Stimulated activated naive B cell treated with anti-CD40 and anti-IgM and Interleukin-4, amounts not matched to agents 10 μg/mL and 1 μg/mL and 100 μg/mL, for 72 hours (primary cell): ENCODE measurements around the gene ELK4.

Source experiments
- ATAC-seq, 2 donors: fragments of 150-1000 bp; cut with Tn5 transposase; replicated peaks; 2 replicates each; pipeline ENCODE4 v1.10.0; 2021; ENCODE audit warnings: moderate library complexity in 1 of 2
- DNase-seq: peaks from one replicate; pipeline ENCODE4 v3.0.0; 2021
- H3K27ac Mint-ChIP-seq: one replicate; pipeline ENCODE4 v1.8.0; 2022; ENCODE audit warnings: mild to moderate bottlenecking, mixed read lengths
- H3K27me3 Mint-ChIP-seq, 2 donors: one replicate each; pipeline ENCODE4 v1.8.0; 2022; ENCODE audit warnings: mixed read lengths in 2 of 2
- H3K36me3 Mint-ChIP-seq, 2 donors: one replicate each; pipeline ENCODE4 v1.8.0; 2022; ENCODE audit warnings: mixed read lengths in 2 of 2, mild to moderate bottlenecking in 1 of 2
- H3K4me1 Mint-ChIP-seq, 2 donors: one replicate each; pipeline ENCODE4 v1.8.0; 2022; ENCODE audit warnings: mixed read lengths in 2 of 2, mild to moderate bottlenecking in 1 of 2
- H3K4me3 Mint-ChIP-seq, 2 donors: one replicate each; pipeline ENCODE4 v1.8.0; 2022; ENCODE audit warnings: mild to moderate bottlenecking in 2 of 2, mixed read lengths in 2 of 2, moderate library complexity in 1 of 2
- H3K9me3 Mint-ChIP-seq, 2 donors: one replicate each; pipeline ENCODE4 v1.8.0; 2022; ENCODE audit warnings: mixed read lengths in 2 of 2, mild to moderate bottlenecking in 1 of 2

The ELK4 gene

DNA sequence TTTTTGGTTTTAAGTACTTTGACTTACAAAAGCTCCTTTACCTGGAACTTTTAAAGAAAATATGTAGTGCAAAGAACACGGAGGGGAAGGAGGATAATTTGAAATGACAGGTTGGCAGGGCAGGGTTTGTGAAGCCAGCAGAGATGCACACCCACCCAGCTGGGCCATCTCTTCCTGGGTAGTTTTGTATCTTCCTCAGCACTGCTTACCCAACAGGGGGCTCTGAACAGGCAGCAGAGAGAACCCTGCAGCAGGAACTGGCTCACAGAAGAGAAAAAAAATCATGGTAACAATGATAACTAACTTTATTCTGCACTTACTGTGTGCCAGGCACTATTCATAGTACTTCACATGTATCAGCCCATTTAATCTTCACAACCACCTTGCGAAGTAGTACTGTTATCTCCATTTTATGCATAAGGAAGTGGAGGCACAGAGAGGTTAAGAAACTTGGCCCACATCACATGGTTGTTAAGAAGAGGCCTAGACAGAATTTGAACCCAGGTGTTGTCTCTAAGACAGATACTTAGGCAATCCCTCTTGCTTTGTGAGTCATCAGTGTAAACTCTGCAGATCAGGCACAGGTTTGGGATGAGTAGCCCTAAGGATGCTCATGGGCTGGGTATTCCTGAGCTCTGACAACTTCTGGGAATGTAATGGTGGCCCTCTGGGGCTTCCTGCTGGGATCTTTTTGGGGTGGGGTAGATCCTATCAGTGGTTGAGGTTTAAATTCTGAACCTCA, 60.8 kb downstream of the ELK4 start:
- Mint-ChIP-seq H3K9me3 (no peaks in the 10 kb centered on the region), H3K27me3 (peaks cover 32 to 54% of the 10 kb centered on the region in 2 donors), H3K4me3 (no peak overlapping the region), H3K27ac (no peak overlapping the region), H3K36me3 (no peaks in the 10 kb centered on the region), H3K4me1 (peaks cover 0 to 4% of the 10 kb centered on the region in 2 donors)
- DNase-seq: no peak
- ATAC-seq: no peak

DNA sequence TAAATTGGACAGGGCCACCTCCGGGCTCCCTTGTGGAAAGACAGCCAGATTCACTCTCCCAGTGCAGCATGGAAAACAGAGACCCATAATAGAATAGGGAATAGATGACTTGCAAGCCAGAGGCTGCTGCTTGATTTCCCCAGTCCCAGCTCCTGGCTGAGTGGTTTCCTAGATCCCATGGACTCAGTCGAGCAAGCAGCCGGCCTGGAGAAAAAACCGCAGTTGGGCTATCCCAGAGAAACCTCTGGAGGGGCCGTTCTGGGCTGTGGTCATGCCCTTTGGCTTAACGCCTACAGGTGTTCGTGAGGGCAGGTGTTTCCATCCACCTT, 61.7 kb downstream of the ELK4 start:
- H3K4me3 Mint-ChIP-seq: peak overlapping the region in 1 of 2 donors; percentile 24
- no peak overlapping the region for H3K27ac Mint-ChIP-seq
- peaks cover 32 to 59% of the 10 kb centered on the region in 2 donors for H3K27me3 Mint-ChIP-seq
- no peaks in the 10 kb centered on the region for H3K9me3 Mint-ChIP-seq
- peaks cover 0 to 4% of the 10 kb centered on the region in 2 donors for H3K4me1 Mint-ChIP-seq
- no peak for DNase-seq
- no peaks in the 10 kb centered on the region for H3K36me3 Mint-ChIP-seq
- no peak for ATAC-seq

DNA sequence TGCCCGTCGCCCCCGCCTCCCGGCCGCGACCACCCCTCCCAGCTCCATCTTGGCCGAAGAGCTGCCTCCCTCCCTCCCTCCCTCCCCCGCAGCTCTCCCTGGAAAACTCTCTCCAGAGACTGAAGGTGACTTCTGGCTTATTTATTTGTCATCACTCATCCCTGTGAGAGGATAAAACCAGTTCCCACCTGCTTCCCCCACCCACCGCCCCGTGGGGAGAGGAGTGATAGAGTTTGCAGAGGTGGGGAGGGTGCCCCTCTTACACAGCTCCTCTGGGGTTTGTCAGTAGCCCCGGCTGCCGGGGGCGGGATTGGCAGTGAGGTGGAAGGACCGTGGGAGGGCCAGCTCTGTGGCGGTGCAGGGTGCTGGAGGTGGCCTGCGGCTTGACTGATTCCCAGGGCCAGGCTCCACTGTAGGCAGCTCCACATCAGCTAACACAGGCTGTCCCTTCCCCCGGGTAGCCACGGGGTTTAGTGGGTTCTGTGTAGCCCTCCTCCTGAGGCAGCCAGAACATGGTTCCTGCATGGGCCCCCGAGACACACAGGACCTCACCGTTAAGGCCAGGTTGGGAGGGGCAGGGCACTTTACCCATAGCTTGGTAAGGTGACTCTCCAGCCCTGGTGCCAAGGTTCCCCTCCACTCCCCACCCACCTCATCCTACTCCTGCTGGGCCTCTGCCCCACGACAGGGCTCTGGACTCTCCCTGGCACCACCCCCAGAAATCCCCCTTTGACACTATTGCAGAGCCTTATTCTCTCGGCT, 62.2 kb downstream of the ELK4 start:
- peak overlapping the region; percentile 50 to 66 for H3K4me3 Mint-ChIP-seq
- H3K36me3 Mint-ChIP-seq: no peaks in the 10 kb centered on the region
- H3K4me1 Mint-ChIP-seq: peaks cover 0 to 4% of the 10 kb centered on the region in 2 donors
- no peak overlapping the region for H3K27ac Mint-ChIP-seq
- peaks cover 30 to 61% of the 10 kb centered on the region in 2 donors for H3K27me3 Mint-ChIP-seq
- H3K9me3 Mint-ChIP-seq: no peaks in the 10 kb centered on the region
- no peak for DNase-seq
- ATAC-seq: peak in 1 of 2 donors; percentile 12

DNA sequence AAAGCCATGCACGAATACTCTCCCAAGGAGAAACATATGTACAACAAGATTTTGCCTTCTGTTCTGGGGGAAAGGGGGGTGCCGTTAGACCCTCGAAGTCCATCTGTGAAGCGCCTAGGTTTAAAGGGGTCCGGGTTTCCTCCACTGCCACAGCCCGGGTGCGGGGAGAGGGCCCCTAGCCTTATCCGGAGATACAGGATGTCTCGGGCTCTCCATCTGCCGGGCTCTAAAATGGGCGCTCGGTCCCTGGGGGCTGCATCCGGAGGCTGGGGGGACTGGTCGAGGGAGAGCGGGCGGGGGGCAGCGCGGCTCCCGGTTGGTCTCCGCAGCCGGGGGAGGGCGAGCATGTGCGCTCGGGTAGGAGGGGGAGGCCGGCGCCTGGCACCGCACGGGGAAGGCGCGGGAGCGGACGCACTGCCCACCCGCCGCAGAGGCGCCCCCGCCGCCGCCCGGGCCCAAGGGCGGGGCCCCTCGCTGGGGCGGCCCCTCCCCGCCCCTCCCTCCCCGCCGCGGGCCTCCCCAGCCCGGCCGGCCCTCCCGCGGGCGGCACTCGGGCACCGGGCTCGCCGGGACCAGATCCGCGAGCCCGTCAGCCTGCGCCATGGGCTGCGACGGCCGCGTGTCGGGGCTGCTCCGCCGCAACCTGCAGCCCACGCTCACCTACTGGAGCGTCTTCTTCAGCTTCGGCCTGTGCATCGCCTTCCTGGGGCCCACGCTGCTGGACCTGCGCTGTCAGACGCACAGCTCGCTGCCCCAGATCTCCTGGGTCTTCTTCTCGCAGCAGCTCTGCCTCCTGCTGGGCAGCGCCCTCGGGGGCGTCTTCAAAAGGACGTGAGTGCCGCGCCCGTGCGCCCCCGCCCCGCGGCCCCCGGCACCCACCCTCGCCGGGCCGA, 63.1 kb downstream of the ELK4 start:
- ATAC-seq: peak; percentile 69 to 80
- Mint-ChIP-seq H3K9me3 (no peaks in the 10 kb centered on the region), H3K4me1 (peaks cover 0 to 4% of the 10 kb centered on the region in 2 donors), H3K27me3 (peaks cover 35 to 70% of the 10 kb centered on the region in 2 donors), H3K4me3 (peak overlapping the region; percentile 72 to 74), H3K27ac (no peak overlapping the region), H3K36me3 (no peaks in the 10 kb centered on the region)
- no peak for DNase-seq

DNA sequence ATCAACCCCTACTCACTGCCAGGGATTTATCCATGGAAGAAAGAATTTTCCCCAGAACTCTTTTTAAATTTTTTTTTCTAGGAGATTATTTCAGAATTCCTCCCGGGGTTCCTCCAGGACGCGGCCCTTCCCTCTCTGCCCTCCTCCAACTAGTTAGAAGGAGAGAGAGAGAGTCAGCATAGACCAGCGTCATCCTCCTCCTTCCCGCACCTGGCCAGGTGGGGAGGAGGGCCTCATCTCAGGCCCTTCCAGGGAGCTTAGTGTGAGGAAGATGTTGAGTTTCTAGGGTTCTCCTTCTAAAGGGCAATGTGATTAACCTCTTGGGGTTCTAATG, 63.7 kb downstream of the ELK4 start:
- peak overlapping the region in 1 of 2 donors; percentile 56 for H3K4me3 Mint-ChIP-seq
- H3K36me3 Mint-ChIP-seq: no peaks in the 10 kb centered on the region
- DNase-seq (no peak), ATAC-seq (no peak)
- H3K4me1 Mint-ChIP-seq: peaks cover 0 to 4% of the 10 kb centered on the region in 2 donors
- peaks cover 36 to 72% of the 10 kb centered on the region in 2 donors for H3K27me3 Mint-ChIP-seq
- no peaks in the 10 kb centered on the region for H3K9me3 Mint-ChIP-seq
- no peak overlapping the region for H3K27ac Mint-ChIP-seq

DNA sequence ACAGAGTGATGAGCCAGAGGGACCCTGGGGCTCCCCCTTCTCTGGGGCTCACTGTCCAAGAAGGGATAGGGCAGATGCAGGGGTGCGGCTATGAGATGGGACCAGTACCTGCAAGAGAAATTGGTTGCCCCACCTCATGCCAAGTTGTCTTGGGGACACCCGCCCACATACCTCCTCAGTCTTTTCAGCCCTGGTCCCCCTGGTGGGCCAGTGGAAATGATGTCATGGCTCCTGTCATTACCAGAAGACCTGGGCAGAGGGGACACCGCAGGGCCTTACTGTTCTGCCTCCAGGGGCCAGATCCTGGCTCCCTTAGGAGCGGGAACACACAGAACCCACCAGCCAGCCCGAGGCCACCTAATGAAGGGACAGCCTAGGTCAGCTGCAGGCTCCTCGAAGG, 64.1 kb downstream of the ELK4 start:
- Mint-ChIP-seq H3K4me1 (peaks cover 0 to 4% of the 10 kb centered on the region in 2 donors), H3K27ac (no peak overlapping the region), H3K9me3 (no peaks in the 10 kb centered on the region), H3K27me3 (peaks cover 34 to 68% of the 10 kb centered on the region in 2 donors), H3K36me3 (no peaks in the 10 kb centered on the region), H3K4me3 (no peak overlapping the region)
- ATAC-seq: no peak
- DNase-seq: no peak

DNA sequence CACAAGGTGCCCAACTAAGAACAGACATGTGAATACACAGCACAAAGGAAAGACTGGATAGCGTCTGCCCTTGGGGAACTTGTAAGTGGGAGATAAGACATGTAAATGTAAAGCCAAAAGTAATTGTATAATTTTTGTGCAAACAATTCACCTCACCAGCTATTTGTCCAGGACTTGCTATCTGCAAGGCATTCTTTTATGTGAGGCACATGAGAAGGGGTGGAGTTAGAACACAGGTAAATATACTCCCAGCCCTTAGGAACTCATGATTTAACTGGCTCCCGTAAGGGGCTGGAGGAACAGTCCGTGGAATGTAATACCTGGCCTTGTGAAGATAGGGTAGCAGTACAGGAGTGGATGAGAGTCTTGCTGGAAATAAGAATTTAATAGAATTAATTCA, 66.0 kb downstream of the ELK4 start:
- H3K27me3 Mint-ChIP-seq: peaks cover 22 to 49% of the 10 kb centered on the region in 2 donors

DNA sequence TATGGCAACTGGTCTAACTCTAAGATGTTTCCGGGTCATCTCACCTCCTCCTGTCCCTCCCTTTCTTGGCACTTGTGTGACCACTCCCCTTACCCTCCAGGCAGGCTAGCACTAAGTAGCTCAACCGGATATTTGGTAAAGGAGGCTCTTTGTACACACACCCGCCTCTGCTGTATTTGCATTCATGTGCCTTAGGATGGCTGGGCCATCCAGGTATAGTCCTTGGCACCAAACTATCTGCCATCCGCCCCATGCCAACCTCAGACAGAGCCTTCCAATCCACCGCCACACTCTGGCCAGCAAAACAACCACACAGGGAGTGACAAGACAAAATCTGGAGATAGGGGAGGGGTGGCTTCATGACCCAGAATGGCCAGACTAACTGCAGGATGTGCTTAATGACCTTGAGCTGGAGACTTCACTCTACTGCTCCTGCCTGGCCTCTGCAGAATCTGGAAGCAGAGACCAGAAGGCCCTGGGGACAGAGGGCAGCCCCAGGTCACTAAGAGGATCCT, 67.8 kb downstream of the ELK4 start:
- peaks cover 5 to 12% of the 10 kb centered on the region in 2 donors for H3K4me1 Mint-ChIP-seq
- peaks cover 20 to 34% of the 10 kb centered on the region in 2 donors for H3K27me3 Mint-ChIP-seq
- DNase-seq (no peak), ATAC-seq (no peak)
- peaks cover 7 to 14% of the 10 kb centered on the region in 2 donors for H3K9me3 Mint-ChIP-seq
- no peak overlapping the region for H3K27ac Mint-ChIP-seq
- no peak overlapping the region for H3K4me3 Mint-ChIP-seq
- peaks cover 0 to 2% of the 10 kb centered on the region in 2 donors for H3K36me3 Mint-ChIP-seq

More for the DNA sequence above, 66.0 kb downstream of the ELK4 start:
- no peak overlapping the region for H3K27ac Mint-ChIP-seq
- H3K4me1 Mint-ChIP-seq: peaks cover 7 to 10% of the 10 kb centered on the region in 2 donors
- peaks cover 6 to 9% of the 10 kb centered on the region in 2 donors for H3K9me3 Mint-ChIP-seq
- no peak overlapping the region for H3K4me3 Mint-ChIP-seq
- ATAC-seq: no peak
- peaks cover 0 to 2% of the 10 kb centered on the region in 2 donors for H3K36me3 Mint-ChIP-seq
- DNase-seq: no peak

DNA sequence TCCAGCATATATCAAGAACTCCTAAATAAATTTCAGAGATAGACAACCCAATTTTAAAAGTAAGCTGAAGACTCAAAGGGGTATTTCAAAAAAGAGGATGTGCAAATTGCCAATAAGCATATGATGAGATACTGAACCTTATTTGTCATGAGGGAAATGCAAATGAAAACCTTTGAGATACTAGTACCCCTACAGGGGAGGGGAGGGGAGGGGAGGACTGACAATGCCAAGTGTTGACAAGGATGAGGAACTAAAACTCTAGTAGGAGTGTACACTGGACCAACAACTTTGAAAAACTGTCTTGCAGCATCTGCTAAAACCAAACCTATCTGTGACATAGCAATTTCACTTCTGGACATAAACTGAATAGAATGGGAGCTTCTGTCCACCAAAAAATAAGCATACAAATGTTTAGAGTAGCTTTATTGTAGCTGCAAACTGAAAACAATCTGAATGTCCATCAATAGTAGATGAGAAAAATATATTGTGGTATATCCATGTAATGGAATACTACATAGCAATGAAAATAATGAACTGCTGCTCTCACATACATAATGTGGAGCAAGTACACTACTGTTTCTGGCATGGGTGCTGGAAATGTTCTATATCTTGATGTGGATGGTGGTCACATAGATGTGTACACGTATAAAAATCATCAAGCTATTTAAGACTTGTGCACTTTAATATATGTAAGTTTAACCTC, 70.2 kb downstream of the ELK4 start:
- ATAC-seq (peak; percentile 99 to 100), DNase-seq (peak; percentile 35)
- peaks cover 0 to 2% of the 10 kb centered on the region in 2 donors for H3K36me3 Mint-ChIP-seq
- H3K9me3 Mint-ChIP-seq: peaks cover 7 to 14% of the 10 kb centered on the region in 2 donors
- H3K4me1 Mint-ChIP-seq: peaks cover 4 to 12% of the 10 kb centered on the region in 2 donors
- H3K4me3 Mint-ChIP-seq: no peak overlapping the region
- H3K27ac Mint-ChIP-seq: no peak overlapping the region
- H3K27me3 Mint-ChIP-seq: peaks cover 31 to 41% of the 10 kb centered on the region in 2 donors
